Fibroblast of skin of left quadriceps (primary cell): ENCODE results near the gene NUDT6.
"Not testable (repeated sequence)": the region's sequence is repeated elsewhere in the genome, so short reads cannot be mapped to it uniquely, and the experiment has no call there.

Experiments
- DNase-seq, 2 experiments: peaks; one replicate each; pipeline ENCODE4 v3.0.0-alpha.2; 2013; ENCODE audit warnings: low read depth in 2 of 2

Gene NUDT6, protein sequence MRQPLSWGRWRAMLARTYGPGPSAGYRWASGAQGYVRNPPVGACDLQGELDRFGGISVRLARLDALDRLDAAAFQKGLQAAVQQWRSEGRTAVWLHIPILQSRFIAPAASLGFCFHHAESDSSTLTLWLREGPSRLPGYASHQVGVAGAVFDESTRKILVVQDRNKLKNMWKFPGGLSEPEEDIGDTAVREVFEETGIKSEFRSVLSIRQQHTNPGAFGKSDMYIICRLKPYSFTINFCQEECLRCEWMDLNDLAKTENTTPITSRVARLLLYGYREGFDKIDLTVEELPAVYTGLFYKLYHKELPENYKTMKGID

GRCh38 chr4:122921971-122922876 is at the start of gene NUDT6:
NUDT6 (minus strand) TSS chr4:122922597; CDS start chr4:122922572, 25 bp downstream.
- DNase-seq, result no peak

DNA sequence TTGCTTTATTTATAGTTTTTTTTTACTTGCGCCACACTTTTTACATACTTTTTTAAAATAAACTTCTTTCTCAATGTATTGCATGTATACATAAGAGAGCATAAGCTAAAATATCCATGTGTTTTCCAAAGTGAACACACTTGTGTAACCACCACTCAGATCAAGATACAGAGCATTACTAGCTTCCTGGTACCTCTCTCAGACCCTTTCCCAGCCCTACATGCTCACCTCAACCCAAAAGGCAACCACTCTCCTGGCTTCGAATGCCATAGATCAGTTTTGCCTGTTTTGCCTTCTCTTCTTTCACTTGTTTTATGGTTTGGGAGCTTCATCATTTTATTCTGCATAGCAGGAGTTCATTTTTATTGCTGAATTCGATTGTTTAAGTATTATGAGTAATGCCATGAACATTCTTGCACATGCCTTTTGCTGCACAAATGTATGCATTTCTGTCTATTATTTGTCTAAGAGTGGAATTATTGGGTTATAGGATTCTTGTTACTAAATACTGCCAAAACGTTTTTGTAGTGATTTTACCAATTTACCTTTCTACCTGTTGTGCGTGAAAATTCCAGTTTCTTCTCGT is 45.9 kb upstream of the NUDT6 start:
- peak; percentile 45 to 49 for DNase-seq

- no peak for DNase-seq
These were observed 44.8 kb upstream of the NUDT6 start for GRCh38 chr4:122967231-122967630.

GRCh38 chr4:122966201-122966600 is 43.8 kb upstream of the NUDT6 start:
- DNase-seq, result no peak

GRCh38 chr4:122963216-122963615 is 40.8 kb upstream of the NUDT6 start:
- no peak for DNase-seq

DNA sequence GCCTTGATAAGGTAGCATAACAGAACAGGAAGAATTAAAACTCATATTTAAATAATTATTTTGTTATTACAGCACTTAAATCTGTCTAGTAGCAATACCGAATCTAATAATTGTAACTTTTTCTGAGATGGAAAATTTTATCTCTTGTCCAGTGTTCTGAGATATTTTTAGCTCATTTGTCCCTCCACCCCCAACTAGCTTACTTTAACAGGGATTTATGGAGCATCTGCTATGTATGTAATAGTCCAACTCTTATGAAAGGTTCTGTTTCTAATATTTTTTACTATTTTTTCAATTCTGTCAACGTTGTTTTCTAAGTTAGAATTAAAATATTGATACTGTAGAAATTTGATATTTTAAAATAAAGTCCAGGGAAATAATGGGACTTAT is 38.2 kb upstream of the NUDT6 start:
- DNase-seq, result no peak

GRCh38 chr4:122959981-122960610 is 37.7 kb upstream of the NUDT6 start:
- DNase-seq, result no peak

DNA sequence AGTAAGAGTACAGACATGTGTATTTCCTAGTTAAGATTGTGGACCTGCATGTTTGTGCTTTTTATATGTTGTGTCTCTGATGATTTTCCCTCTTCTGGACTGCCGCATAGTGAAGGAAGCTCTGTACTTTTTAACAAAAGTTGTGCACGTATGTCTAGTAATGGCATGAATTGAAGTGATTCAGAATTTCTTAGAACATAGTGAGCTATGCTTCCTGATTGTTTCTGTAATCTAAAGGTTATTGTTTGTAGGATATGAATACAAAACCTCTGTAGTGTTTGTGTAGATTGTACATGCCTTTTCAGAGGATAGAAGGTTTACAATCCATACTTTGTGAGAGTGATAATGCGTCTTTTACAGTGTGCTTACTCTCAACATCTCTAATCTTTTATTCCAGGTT is 37.0 kb upstream of the NUDT6 start:
- no peak for DNase-seq

DNA sequence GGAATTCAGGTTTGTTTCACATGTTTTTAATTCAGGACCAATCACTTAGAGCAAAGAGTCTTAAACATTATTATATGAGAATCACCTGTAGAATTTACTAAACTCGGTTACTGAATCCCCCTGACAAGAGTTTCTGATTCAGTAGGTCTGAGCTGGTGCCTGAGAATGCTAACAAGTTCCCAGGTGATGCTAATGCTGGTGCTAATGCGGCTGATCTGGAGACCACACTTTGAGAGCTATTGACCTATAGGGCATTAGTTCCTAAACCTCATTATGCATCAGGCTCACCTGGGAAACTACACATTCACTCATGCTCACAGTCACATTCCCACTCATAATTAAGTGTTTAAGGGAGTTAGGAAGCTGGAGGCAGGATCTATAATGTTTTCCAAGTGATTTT is 36.1 kb upstream of the NUDT6 start:
- DNase-seq, result no peak

DNA sequence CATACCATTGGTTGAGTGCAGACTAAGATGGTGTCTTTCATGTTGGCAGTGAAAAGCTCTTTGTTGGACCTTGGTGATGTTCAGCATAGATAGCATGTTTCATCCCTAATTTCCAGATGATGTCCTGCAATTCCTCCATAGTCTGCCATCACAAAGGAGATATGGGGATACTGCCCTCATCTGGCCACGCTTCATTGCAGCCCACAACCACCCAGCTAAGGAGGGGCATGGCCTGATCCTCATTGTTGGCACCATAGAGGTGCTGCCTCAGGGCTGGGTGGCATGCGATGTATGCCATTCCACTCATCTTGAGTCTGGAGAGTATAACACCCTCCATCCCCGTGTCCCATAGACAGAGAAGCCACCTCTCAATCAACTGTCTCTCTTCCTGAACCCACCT is 31.5 kb upstream of the NUDT6 start:
- no peak for DNase-seq

GRCh38 chr4:122952028-122952427 is 29.6 kb upstream of the NUDT6 start:
- no peak for DNase-seq

DNA sequence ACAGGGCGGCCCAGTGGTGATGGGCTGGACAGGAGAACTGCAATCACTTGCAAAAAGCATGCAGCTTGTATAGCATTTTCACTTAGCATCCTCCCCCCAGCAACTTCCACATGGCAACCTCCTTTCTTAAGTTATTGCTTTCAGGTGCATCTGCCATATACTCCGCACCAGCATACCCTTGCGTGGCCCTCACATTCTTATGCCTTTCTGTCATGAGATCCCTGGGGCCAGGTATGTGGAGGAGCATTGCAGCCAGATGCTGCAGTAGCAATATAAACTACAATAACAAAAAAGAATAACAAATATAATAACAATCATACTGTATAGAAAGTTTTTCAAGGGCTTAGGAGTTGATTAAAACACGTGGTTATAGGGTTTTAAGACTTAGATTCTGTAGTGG is 26.3 kb upstream of the NUDT6 start:
- DNase-seq, result no peak

- DNase-seq, result no peak
These were observed 23.7 kb upstream of the NUDT6 start for GRCh38 chr4:122946142-122946541.

DNA sequence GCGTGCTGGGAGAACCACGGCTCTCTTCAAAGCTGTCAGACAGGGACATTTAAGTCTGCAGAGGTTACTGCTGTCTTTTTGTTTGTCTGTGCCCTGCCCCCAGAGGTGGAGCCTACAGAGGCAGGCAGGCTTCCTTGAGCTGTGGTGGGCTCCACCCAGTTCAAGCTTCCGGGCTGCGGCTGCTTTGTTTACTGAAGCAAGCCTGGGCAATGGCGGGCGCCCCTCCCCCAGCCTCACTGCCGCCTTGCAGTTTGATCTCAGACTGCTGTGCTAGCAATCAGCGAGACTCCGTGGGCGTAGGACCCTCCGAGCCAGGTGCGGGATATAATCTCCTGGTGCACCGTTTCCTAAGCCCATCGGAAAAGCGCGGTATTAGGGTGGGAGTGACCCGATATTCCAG is 22.7 kb upstream of the NUDT6 start:
- DNase-seq, result not testable (repeated sequence)

DNA sequence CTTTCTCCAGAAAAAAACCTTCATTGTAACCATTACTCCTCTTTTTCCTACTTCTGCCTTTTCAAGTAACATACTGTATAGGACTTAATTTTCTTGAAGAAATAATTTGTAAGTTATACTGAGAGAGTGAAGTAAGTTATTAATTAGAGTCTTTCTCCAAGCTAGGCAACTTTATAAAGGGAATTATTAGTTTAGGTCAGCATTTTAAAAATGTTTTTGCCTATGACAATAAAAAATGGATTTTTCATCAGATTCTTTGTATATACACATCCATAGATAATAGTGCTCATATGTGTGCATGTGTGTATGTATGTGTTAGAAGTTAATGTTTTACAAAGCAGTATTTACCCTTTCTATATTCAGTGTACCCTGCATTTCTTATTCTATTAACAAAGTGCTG is 10.4 kb upstream of the NUDT6 start:
- DNase-seq, result no peak

DNA sequence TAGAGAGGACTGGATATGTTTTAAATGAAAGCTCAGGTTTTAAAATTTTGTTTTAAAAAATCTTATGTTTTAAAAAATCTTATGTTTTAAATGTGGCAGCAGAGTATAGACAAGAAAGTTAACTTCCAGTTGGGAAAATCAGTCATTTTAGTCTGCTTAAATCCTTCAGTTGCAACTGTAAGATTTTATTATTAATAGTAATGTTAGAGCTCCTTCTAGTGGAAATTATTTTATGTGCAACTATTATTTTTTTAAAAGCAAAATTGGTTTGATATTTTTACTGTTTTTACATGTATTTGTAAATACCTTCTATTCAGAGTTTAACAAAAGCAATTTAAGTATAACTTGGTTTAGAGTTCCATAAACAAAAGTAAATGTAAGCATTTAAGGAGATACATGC is 8.5 kb upstream of the NUDT6 start:
- DNase-seq, result no peak

DNA sequence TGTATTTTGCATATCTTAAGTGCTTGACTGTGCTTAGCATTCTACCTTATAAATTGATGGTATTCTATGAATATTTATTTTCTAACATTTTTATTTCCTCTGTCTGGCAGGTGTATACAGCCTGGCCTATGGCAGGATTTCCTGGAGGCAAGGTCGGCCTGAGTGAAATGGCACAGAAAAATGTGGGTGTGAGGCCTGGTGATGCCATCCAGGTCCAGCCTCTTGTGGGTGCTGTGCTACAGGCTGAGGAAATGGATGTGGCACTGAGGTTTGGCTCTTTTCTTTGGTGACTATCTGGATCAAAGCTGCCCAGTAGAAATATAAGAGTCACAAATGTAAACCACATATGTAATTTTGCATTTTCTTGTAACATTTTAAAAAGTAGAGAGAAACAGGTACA is 6.5 kb upstream of the NUDT6 start:
- DNase-seq, result no peak

- DNase-seq, result peak; percentile 66 to 72
These were observed 597 bp upstream of the NUDT6 start for GRCh38 chr4:122922877-122923511.

DNA sequence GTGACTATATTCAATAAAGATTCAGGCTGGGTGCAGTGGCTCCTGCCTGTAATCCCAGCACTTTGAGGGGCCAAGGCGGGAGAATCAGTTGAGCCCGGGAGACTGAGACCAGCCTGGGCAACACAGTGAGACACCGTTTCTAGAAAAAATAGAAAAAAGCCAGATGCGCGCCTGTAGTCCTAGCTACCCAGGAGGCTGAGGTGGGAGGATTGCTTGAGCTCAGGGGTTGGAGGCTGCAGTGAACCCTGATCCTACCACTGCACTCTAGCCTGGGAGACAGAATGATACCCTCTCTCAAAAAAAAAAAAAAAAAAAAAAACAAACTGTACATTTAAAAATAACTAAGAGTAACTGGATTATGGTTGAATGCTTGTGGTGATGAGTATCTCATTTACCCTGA is 1.1 kb downstream of the NUDT6 start:
- no peak for DNase-seq

DNA sequence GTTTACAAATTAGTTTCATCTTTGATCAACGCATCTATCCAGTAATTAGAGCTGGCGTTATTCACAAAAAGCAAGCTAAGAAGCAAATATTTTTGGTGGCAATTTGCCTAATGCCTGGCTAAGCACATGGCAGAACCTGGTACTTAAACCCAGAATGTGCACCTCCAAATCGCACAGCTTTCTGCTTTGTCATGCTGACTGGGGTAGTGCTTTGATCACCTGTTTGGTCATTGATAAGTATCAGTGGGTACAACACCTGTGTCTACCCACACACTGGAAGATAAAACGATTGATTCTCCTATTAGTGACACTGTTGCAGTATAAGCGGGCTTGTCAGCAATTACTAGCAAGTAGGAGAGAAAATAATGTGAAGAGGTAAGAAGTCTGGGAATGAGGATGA is 1.9 kb downstream of the NUDT6 start:
- no peak for DNase-seq

GRCh38 chr4:122917731-122918130 is 4.7 kb downstream of the NUDT6 start:
- no peak for DNase-seq

GRCh38 chr4:122914938-122915337 is 7.5 kb downstream of the NUDT6 start:
- DNase-seq, result no peak
